KMS-11 (cell line): Measurements from ENCODE around the gene PTPRT.

Experiments
- H2AFZ ChIP-seq: fragments of 200-600 bp; sonication (generic); 2 replicates; pipeline ENCODE4 v1.6.1; 2016; ENCODE audit warnings: antibody characterized with exemption, mixed run types, low read depth
- H3K27ac ChIP-seq: fragments of 200-600 bp; sonication (generic); 2 replicates; pipeline ENCODE4 v1.6.1; 2016; ENCODE audit warnings: mild to moderate bottlenecking, mixed run types
- H3K27me3 ChIP-seq: fragments of 200-600 bp; sonication (generic); 2 replicates; pipeline ENCODE4 v1.6.1; 2017; ENCODE audit warnings: mild to moderate bottlenecking, low read depth, mixed run types, moderate library complexity; ENCODE audit not compliant: insufficient read depth
- H3K36me3 ChIP-seq: fragments of 200-600 bp; sonication (generic); 2 replicates; pipeline ENCODE4 v1.6.1; 2017; ENCODE audit warnings: mild to moderate bottlenecking, mixed run types; ENCODE audit not compliant: insufficient read depth
- H3K4me1 ChIP-seq: fragments of 200-600 bp; sonication (generic); 2 replicates; pipeline ENCODE4 v1.6.1; 2016; ENCODE audit warnings: mild to moderate bottlenecking, low read depth, mixed run types; ENCODE audit not compliant: poor library complexity, severe bottlenecking
- H3K4me2 ChIP-seq: fragments of 200-600 bp; sonication (generic); 2 replicates; pipeline ENCODE4 v1.7.0; 2016; ENCODE audit warnings: mild to moderate bottlenecking, mixed run types
- H3K4me3 ChIP-seq: fragments of 200-600 bp; sonication (generic); IDR thresholded peaks from 2 replicates; pipeline ENCODE4 v1.6.1; 2017; ENCODE audit warnings: low read depth, low read length, mixed read lengths; ENCODE audit not compliant: insufficient read depth
- H3K79me2 ChIP-seq: fragments of 200-600 bp; sonication (generic); 2 replicates; pipeline ENCODE4 v1.6.1; 2016; ENCODE audit warnings: low read depth, mixed run types; ENCODE audit not compliant: insufficient read depth
- H3K9ac ChIP-seq: fragments of 200-600 bp; sonication (generic); 2 replicates; pipeline ENCODE4 v1.6.1; 2016; ENCODE audit warnings: mild to moderate bottlenecking, mixed run types
- H4K20me1 ChIP-seq: fragments of 200-600 bp; sonication (generic); 2 replicates; pipeline ENCODE4 v1.6.1; 2016; ENCODE audit warnings: mild to moderate bottlenecking, mixed run types; ENCODE audit not compliant: insufficient read depth
- TF ChIP-seq, protein P1 (sequence below): fragments of 200-600 bp; sonication (generic); conservative IDR thresholded peaks from 2 replicates; pipeline ENCODE4 v1.6.1; 2017; ENCODE audit warnings: low read depth, mild to moderate bottlenecking, antibody characterized with exemption, low read length, moderate library complexity, mixed read lengths

Gene PTPRT

DNA sequence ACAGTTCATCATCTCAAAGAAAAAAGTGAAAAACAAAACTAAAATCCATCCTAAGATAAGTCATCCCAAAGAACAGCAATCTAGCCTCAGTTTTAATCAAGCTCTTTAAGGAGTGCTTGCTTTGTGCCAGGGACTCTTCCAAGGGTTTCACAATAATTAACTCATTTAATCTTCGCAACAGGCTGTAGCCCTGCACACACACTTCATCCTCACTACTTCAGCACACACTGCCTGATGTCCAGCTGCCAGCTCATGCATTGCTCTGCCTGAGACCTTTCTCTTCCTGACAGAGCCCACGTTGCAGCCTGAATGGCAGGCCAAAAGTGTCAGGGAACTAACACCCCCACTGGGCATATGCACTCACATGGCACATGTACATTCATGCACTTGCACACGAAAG lies 21.2 kb upstream of the PTPRT start:
- no peak overlapping the region for H3K4me2 ChIP-seq

DNA sequence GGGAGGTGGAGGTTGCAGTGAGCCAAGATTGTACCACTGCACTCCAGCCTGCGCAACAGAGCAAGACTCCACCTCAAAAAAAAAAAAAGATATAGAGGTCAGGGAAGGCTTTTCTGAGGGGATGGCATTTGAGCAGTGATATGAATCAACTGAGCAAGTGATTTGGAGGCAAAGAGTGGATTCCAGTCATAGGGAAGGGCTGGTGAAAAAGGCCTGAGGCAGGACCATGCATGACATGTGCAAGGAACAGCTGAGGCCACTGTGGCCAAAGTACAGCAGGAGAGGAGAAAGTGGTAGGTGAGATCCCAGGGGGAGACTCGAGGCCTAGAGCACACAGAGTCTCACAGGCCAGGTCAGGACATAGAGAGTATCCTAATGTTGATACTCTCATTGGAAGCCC lies 20.1 kb upstream of the PTPRT start:
- no peak overlapping the region for H3K9ac ChIP-seq
- TF ChIP-seq, protein P1, sequence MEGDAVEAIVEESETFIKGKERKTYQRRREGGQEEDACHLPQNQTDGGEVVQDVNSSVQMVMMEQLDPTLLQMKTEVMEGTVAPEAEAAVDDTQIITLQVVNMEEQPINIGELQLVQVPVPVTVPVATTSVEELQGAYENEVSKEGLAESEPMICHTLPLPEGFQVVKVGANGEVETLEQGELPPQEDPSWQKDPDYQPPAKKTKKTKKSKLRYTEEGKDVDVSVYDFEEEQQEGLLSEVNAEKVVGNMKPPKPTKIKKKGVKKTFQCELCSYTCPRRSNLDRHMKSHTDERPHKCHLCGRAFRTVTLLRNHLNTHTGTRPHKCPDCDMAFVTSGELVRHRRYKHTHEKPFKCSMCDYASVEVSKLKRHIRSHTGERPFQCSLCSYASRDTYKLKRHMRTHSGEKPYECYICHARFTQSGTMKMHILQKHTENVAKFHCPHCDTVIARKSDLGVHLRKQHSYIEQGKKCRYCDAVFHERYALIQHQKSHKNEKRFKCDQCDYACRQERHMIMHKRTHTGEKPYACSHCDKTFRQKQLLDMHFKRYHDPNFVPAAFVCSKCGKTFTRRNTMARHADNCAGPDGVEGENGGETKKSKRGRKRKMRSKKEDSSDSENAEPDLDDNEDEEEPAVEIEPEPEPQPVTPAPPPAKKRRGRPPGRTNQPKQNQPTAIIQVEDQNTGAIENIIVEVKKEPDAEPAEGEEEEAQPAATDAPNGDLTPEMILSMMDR: no peak
- H4K20me1 ChIP-seq: no peaks in the 10 kb centered on the region
- no peaks in the 10 kb centered on the region for H3K4me1 ChIP-seq
- no peak overlapping the region for H3K4me2 ChIP-seq
- no peak overlapping the region for H3K4me3 ChIP-seq
- H3K27me3 ChIP-seq: no peaks in the 10 kb centered on the region
- no peaks in the 10 kb centered on the region for H3K36me3 ChIP-seq
- no peak overlapping the region for H2AFZ ChIP-seq
- H3K79me2 ChIP-seq: no peaks in the 10 kb centered on the region
- no peak overlapping the region for H3K27ac ChIP-seq

More for the DNA sequence above, 21.2 kb upstream of the PTPRT start:
- H3K4me1 ChIP-seq: no peaks in the 10 kb centered on the region
- H3K36me3 ChIP-seq: no peaks in the 10 kb centered on the region
- H3K79me2 ChIP-seq: no peaks in the 10 kb centered on the region
- H4K20me1 ChIP-seq: no peaks in the 10 kb centered on the region
- no peaks in the 10 kb centered on the region for H3K27me3 ChIP-seq
- H2AFZ ChIP-seq: no peak overlapping the region
- no peak overlapping the region for H3K27ac ChIP-seq
- H3K4me3 ChIP-seq: no peak overlapping the region
- H3K9ac ChIP-seq: no peak overlapping the region
- TF ChIP-seq, protein P1: no peak

DNA sequence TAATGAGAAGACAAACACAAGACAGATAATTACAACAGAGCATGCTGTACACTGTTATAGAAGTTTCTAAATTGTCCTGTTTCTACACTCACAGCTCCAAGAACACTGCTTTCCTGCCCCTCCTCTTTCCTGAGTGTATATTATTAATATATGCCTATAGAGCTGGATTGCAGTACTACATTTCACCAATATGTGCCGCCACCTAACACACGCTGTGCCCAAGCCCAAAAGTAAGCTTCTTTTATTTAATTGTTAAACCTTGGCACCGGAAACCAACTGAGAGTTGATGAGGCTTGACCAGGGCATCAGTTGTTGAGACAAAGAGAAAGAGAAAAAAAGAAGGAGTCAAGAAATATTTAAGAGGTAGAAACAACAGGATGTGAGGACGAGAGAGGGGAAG lies 16.0 kb upstream of the PTPRT start:
- Histone ChIP-seq H3K4me2 (no peak overlapping the region), H4K20me1 (no peaks in the 10 kb centered on the region), H3K27me3 (no peaks in the 10 kb centered on the region), H2AFZ (no peak overlapping the region), H3K79me2 (no peaks in the 10 kb centered on the region), H3K27ac (no peak overlapping the region), H3K4me1 (no peaks in the 10 kb centered on the region), H3K36me3 (no peaks in the 10 kb centered on the region), H3K4me3 (no peak overlapping the region), H3K9ac (no peak overlapping the region)
- TF ChIP-seq, protein P1: no peak; the same call in 1 of the 2 replicates

DNA sequence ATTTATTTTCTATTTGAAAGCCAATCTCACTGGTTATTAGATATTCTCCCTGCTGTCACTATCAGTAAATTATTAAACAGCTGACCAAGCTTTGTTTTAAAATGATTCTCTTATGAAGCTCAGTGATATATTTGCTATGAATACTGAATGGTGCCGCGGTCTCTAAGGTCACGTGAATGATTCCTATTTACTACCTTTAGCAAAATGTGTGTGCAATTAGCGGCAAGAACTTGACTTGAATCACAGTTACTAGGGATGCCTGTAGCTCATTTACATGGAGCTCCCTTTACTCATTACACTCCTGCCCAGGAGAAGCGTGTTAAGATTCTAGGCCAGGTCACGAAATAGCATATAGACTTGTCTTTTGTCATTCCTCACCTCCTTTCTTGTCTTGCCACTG lies 12.4 kb upstream of the PTPRT start:
- no peak overlapping the region for H2AFZ ChIP-seq
- H3K4me1 ChIP-seq: no peaks in the 10 kb centered on the region
- no peaks in the 10 kb centered on the region for H3K36me3 ChIP-seq
- H3K4me3 ChIP-seq: no peak overlapping the region
- TF ChIP-seq, protein P1: no peak
- no peaks in the 10 kb centered on the region for H3K27me3 ChIP-seq
- H3K9ac ChIP-seq: no peak overlapping the region
- no peak overlapping the region for H3K27ac ChIP-seq
- no peaks in the 10 kb centered on the region for H3K79me2 ChIP-seq
- H3K4me2 ChIP-seq: no peak overlapping the region
- H4K20me1 ChIP-seq: no peaks in the 10 kb centered on the region

DNA sequence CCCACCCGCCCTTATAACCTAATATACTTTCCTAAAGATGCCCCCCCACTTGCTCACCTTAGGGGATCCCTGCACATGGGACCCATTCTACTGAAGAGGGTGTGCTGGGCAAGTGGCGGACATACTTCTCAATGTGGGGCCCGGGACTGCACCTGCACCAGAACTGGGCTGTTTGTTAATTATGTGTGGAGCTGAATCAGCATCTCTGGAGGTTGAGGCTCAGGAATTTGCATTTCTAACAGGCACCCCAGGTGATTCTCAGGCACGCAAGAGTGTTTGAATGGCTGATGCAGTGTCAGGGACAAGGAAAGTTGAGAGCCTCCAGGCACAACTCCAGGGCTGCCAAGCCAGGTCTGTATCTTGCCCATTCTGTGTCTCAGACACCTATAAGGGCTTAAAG lies 8.9 kb upstream of the PTPRT start:
- Histone ChIP-seq H2AFZ (no peak overlapping the region), H3K4me2 (no peak overlapping the region), H3K4me3 (no peak overlapping the region), H3K9ac (no peak overlapping the region), H4K20me1 (no peaks in the 10 kb centered on the region), H3K4me1 (no peaks in the 10 kb centered on the region), H3K36me3 (no peaks in the 10 kb centered on the region), H3K27me3 (no peaks in the 10 kb centered on the region), H3K79me2 (no peaks in the 10 kb centered on the region), H3K27ac (no peak overlapping the region)
- TF ChIP-seq, protein P1: no peak
